Natural killer cell treated with Interleukin-12 subunit alpha and Interleukin-12 subunit beta and Interleukin-15 and Interleukin-18, amount 100 ng/mL, for 72 hours (primary cell): Measurements from ENCODE around the gene CD200R1. TPM values are rescaled to one million over a fixed set of nuclear protein-coding genes. Genes with fewer than 3 reads are reported as not detected.
A peak's percentile ranks its signal among the peaks of the same experiment; 100 is the strongest.

Experiments
- ATAC-seq, 2 donors: fragments of 150-1000 bp; cut with Tn5 transposase in 1 of 2; sonication (Bioruptor Pico), chemical (Tn5 transposase) in 1 of 2; 2 replicates each; pipeline ENCODE4 v1.10.0; 2021
- DNase-seq: peaks from one replicate; pipeline ENCODE4 v3.0.0; 2022; ENCODE audit warnings: low spot score
- H3K27ac Mint-ChIP-seq, 2 donors: 1 replicate in 1 of 2; 2 replicates in 1 of 2; pipeline ENCODE4 v1.8.0; 2022; ENCODE audit warnings: mixed read lengths in 2 of 2, mild to moderate bottlenecking in 1 of 2, moderate library complexity in 1 of 2
- H3K27me3 Mint-ChIP-seq, 2 donors: 1 replicate in 1 of 2; 2 replicates in 1 of 2; pipeline ENCODE4 v1.8.0; 2022; ENCODE audit warnings: mixed read lengths in 2 of 2
- H3K36me3 Mint-ChIP-seq: one replicate; pipeline ENCODE4 v1.8.0; 2022; ENCODE audit warnings: mixed read lengths
- H3K4me1 Mint-ChIP-seq, 2 donors: 1 replicate in 1 of 2; 2 replicates in 1 of 2; pipeline ENCODE4 v1.8.0; 2022; ENCODE audit warnings: low read depth in 2 of 2, mixed read lengths in 2 of 2, mild to moderate bottlenecking in 1 of 2
- H3K4me3 Mint-ChIP-seq: one replicate; pipeline ENCODE4 v1.8.0; 2022; ENCODE audit warnings: mixed read lengths
- H3K9me3 Mint-ChIP-seq: 2 replicates; pipeline ENCODE4 v1.8.0; 2022; ENCODE audit warnings: mixed read lengths
- total RNA-seq, 2 donors: library from RNA; stranded (reverse); gene quantifications; one replicate each; pipeline ENCODE4 v1.2.3, GENCODE V29; 2022

CD200R1 gene
- total RNA-seq, 2 donors from 2014 or later, result 3.7 to 8.3 TPM

DNA sequence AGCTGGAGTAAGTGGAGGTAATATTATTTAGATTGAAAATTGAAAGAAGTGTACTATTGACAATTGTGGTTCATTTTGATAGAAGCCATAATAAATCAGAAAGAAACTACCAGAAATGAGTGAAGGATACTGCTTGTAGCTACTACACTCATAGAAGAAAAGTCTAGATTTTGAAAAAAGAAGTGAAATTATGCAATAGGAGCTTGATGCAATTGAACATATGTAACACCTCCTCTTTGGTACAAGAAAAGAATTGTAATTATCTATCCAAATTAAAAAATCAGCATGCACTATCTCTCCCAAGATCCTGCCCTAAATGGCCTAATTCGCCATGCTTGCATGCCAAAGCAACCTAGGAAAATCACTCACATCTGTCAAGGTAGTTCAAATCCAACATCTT is 77.1 kb downstream of the CD200R1 start:
- no peaks in the 10 kb centered on the region for H3K27me3 Mint-ChIP-seq
- DNase-seq (no peak), ATAC-seq (no peak)
- no peak overlapping the region for H3K4me3 Mint-ChIP-seq
- no peaks in the 10 kb centered on the region for H3K9me3 Mint-ChIP-seq
- H3K27ac Mint-ChIP-seq, result no peak overlapping the region
- no peaks in the 10 kb centered on the region for H3K36me3 Mint-ChIP-seq
- H3K4me1 Mint-ChIP-seq, result no peaks in the 10 kb centered on the region

DNA sequence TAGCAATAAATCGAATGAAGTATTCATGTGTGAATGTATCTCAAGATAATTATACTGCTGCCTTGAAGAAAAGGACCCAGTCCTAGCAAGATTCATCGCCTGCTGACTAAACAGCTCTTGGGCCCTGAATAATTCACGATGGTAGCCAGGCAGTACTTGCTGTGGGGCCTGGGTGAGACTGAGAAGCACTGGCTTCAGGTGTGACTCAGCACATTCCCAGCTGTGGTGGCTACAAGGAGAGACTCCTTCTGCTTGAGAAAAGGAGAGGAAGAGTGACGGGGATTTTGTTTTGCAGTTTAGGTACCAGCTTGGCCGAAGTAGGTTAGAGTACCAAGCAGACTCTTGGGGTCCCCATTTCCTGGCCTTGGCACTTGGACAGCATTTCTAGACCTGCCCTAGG is 80.6 kb downstream of the CD200R1 start:
- Mint-ChIP-seq H3K4me1 (no peaks in the 10 kb centered on the region), H3K4me3 (no peak overlapping the region), H3K9me3 (peaks cover 3% of the 10 kb centered on the region), H3K36me3 (no peaks in the 10 kb centered on the region), H3K27me3 (peaks cover 0 to 5% of the 10 kb centered on the region in 2 donors), H3K27ac (no peak overlapping the region)
- no peak for DNase-seq
- no peak for ATAC-seq

DNA sequence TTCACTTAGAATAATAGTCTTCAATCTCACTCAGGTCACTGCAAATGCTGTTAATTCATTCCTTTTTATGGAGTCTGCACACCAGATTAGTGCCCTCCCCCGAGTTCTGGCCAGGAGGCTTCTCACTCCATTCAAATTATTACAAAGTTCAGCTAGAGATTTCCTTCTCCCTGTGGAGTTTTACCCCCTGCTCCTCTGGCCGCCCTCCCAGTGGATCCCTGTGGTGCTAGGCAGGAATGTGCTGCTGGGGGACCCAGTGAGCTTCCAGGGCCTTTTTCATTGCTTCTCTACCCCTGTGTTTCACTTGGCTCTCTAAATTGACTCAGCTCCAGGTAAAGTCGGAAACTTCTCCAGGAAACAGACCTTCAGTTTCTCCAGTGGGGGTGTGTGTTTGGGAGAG is 85.5 kb downstream of the CD200R1 start:
- no peak overlapping the region for H3K27ac Mint-ChIP-seq
- peaks cover 0 to 5% of the 10 kb centered on the region in 2 donors for H3K27me3 Mint-ChIP-seq
- ATAC-seq (no peak), DNase-seq (no peak)
- H3K4me3 Mint-ChIP-seq, result no peak overlapping the region
- H3K36me3 Mint-ChIP-seq, result no peaks in the 10 kb centered on the region
- H3K9me3 Mint-ChIP-seq, result peaks cover 3% of the 10 kb centered on the region
- no peaks in the 10 kb centered on the region for H3K4me1 Mint-ChIP-seq

DNA sequence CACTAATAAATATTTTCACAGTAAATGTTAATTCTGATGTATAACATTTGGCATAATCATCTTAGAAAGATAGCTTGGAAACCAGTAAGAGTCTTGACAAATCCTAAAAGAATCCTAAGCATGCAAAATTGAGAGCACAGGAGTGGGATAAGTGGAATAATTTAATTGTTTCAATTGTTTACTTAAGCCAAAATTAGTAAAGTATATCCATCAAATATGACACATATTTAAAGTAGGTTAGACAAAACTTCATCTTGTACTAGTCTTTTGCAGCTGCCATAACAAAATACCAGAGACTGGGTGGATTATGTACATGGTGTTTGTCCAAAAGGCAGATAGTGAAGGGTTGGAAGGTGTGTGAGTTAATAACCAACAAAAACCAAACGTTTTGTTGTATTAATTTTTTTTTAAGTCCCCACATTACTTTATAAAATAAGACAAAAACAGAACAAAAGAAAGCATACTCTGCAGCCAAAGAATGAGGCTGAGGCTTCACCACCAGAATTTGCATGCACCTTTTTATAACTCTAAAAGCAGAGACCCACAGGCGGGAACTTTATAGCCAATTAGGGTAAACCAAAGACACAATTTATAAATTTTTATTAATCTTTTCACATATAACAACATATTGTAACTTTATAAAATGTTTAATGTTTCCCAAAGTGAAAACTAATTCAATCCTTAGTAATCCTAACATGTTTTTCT is 86.4 kb downstream of the CD200R1 start:
- Mint-ChIP-seq H3K27me3 (peaks cover 0 to 5% of the 10 kb centered on the region in 2 donors), H3K9me3 (peaks cover 3% of the 10 kb centered on the region), H3K4me1 (no peaks in the 10 kb centered on the region), H3K4me3 (no peak overlapping the region), H3K36me3 (peaks cover 4% of the 10 kb centered on the region), H3K27ac (no peak overlapping the region)
- ATAC-seq, result no peak
- no peak for DNase-seq

DNA sequence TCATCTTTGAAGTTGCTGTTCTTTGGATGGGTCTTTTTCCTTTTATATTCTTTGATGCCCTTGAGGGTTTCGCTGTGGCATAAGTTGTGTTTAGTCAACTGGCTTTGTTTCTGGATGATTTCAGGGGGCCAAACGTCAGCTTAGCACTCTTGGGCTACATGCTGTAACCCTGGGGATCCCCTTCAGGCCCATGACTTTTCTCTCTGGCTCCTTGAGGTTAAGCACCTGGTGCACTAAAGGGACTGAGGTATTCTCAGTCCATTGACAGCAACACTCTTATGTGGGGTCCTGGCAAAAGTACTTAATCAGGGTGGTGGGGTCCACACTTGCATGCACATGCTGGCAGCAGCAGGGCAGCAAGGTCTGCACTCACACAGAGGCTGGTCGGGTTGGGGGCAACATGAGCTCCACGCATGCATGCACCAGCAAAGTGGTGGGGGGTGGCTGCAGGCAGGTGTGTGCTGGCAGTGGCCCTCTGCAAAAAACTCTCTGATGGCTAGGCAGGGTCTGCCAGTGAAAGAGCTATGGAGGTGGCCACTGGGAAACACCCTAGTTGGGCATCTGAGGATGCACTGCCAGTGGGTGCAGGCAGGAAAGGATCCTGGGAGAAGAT is 90.1 kb downstream of the CD200R1 start:
- DNase-seq (no peak), ATAC-seq (peak in 1 of 2 donors; percentile 24)
- H3K27ac Mint-ChIP-seq, result no peak overlapping the region
- H3K27me3 Mint-ChIP-seq, result no peaks in the 10 kb centered on the region
- peaks cover 4% of the 10 kb centered on the region for H3K9me3 Mint-ChIP-seq
- no peak overlapping the region for H3K4me3 Mint-ChIP-seq
- H3K36me3 Mint-ChIP-seq, result peaks cover 4% of the 10 kb centered on the region
- H3K4me1 Mint-ChIP-seq, result no peaks in the 10 kb centered on the region

DNA sequence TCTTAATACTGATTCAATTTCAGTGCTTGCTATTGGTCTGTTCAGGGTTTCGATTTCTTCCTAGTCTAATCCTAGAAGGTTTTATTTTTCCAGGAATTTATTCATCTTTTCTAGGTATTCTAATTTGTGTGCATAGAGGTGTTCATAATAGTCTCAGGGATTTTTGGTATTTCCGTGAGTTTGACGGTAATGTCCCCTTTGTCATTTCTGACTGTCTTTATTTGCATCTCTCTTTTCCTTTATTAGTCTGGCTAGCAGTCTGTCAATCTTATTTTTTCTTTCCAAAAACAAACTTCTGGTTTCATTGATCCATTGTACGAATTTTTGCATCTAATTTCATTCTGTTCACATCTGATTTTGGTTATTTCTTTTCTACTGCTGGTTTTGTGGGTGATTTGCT is 93.0 kb downstream of the CD200R1 start:
- Mint-ChIP-seq H3K4me3 (no peak overlapping the region), H3K27ac (no peak overlapping the region), H3K36me3 (peaks cover 4% of the 10 kb centered on the region), H3K27me3 (no peaks in the 10 kb centered on the region), H3K9me3 (peaks cover 4% of the 10 kb centered on the region), H3K4me1 (no peaks in the 10 kb centered on the region)
- ATAC-seq (no peak), DNase-seq (no peak)

DNA sequence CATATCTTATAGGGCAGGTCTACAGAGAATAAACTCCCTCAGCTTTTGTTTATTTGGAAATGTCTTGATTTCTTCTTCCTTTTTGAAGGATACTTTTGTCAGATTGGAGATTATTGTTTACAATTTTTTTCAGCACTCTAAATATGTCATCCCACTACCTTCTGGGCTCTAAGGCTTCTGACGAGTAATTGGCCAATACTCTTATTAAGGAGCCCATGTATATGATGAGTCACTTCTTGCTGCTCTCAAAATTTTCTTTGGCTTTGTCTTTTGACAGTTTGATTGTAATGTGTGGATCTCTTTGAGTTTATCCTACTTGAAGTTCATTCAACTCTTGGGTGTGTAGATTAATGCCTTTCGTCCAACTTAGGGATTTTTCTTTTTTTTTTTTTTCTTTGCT is 99.3 kb downstream of the CD200R1 start:
- no peak for DNase-seq
- H3K4me1 Mint-ChIP-seq, result peaks cover 0 to 5% of the 10 kb centered on the region in 2 donors
- peaks cover 8% of the 10 kb centered on the region for H3K36me3 Mint-ChIP-seq
- no peak for ATAC-seq
- H3K27ac Mint-ChIP-seq, result no peak overlapping the region
- peaks cover 9% of the 10 kb centered on the region for H3K9me3 Mint-ChIP-seq
- peaks cover 0 to 2% of the 10 kb centered on the region in 2 donors for H3K27me3 Mint-ChIP-seq
- no peak overlapping the region for H3K4me3 Mint-ChIP-seq

DNA sequence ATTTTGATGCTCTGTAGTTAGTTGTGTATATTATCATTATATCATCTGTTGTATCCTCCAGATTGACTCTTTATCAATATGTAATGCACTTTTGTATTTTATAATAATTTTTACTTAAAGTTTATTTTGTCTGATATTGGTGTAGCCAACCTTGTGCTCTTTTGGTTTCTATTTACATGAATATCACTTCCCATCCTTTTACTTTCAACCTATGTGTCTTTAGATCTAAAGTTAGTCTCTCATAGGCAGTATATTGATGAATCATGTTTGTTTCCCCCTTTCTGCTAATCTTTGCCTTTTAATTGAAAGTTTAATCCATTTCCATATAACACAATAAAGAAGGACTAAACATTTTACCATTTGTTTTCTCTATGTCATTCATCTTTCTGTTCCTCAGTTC is 100.2 kb downstream of the CD200R1 start:
- Mint-ChIP-seq H3K36me3 (peaks cover 17% of the 10 kb centered on the region), H3K4me3 (no peak overlapping the region), H3K27ac (no peak overlapping the region), H3K27me3 (peaks cover 0 to 2% of the 10 kb centered on the region in 2 donors), H3K4me1 (peaks cover 0 to 5% of the 10 kb centered on the region in 2 donors), H3K9me3 (peaks cover 9% of the 10 kb centered on the region)
- ATAC-seq (no peak), DNase-seq (no peak)

DNA sequence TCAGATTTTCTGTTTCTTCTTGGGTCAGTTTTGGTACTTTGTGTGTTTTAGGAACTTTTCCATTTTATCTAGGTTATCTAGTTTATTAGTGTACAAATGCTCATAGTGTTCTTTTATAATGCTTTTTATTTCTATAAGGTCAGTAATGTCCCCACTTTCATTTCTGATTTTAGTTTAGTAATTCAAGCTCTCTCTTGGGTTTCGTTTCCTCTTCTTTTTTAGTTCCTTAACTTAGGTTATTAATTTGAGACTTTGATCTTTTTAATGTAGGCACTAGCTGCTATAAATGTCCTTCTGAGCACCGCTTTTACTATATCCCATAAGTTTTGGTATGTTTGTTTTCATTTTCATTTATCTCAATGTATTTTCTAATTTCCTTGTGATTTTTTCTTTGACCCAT is 101.3 kb downstream of the CD200R1 start:
- DNase-seq (no peak), ATAC-seq (no peak)
- H3K4me3 Mint-ChIP-seq, result no peak overlapping the region
- H3K9me3 Mint-ChIP-seq, result peaks cover 13% of the 10 kb centered on the region
- no peak overlapping the region for H3K27ac Mint-ChIP-seq
- H3K27me3 Mint-ChIP-seq, result peaks cover 0 to 5% of the 10 kb centered on the region in 2 donors
- peaks cover 22% of the 10 kb centered on the region for H3K36me3 Mint-ChIP-seq
- peaks cover 0 to 5% of the 10 kb centered on the region in 2 donors for H3K4me1 Mint-ChIP-seq

DNA sequence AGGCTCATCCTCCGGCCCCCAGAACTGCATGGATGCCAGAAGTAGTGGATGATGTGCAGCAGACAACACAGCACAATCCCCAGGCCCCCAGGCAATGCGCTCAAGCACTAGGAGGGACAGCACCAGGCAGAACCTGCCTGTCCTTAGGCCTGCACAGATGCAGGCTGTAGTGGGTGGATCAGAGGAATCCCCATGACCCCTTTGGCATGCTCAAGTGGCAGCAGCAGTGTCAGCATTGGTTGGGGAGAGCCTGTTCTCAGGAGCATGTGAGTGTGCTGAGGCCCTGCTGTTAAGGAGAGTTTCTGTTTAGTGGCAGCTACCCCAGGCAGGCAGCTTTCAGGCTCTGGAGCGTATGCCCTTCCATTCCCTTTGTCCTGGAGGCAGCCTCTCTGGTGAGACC is 103.2 kb downstream of the CD200R1 start:
- Mint-ChIP-seq H3K4me1 (peaks cover 0 to 5% of the 10 kb centered on the region in 2 donors), H3K27ac (no peak overlapping the region), H3K9me3 (peaks cover 13% of the 10 kb centered on the region), H3K36me3 (peaks cover 28% of the 10 kb centered on the region), H3K27me3 (peaks cover 8 to 9% of the 10 kb centered on the region in 2 donors), H3K4me3 (no peak overlapping the region)
- DNase-seq (no peak), ATAC-seq (peak in 1 of 2 donors; percentile 32)

Other genes starting within 250 kb of the CD200R1 start
- gene CD200R1L, start 128.2 kb downstream of the CD200R1 start, total RNA-seq, result not detected
- 10 to 100 TPM; 41.5 to 43.2 TPM for gene GTPBP8, start 15.9 kb upstream of the CD200R1 start, total RNA-seq
- 1 to 10 TPM in 1 of 2 donors, not detected in 1; 1.5 TPM for gene BOC, start 236.5 kb upstream of the CD200R1 start, total RNA-seq